T-helper 2 cell treated with Interferon-gamma antibody and Interleukin-4, amounts not matched to agents 5 μg/mL and 100 μg/mL, for 36 hours (primary cell): ENCODE results near the gene NT5M.
"Not testable (repeated sequence)": the region's sequence is repeated elsewhere in the genome, so short reads cannot be mapped to it uniquely, and the experiment has no call there.

ENCODE experiments used
- DNase-seq: peaks from one replicate; pipeline ENCODE4 v3.0.0; 2021; ENCODE audit warnings: low spot score
- H3K27ac Mint-ChIP-seq: one replicate; pipeline ENCODE4 v1.8.0; 2021; ENCODE audit warnings: mild to moderate bottlenecking, mixed read lengths
- H3K27me3 Mint-ChIP-seq: one replicate; pipeline ENCODE4 v1.8.0; 2021; ENCODE audit warnings: low read depth, mixed read lengths
- H3K36me3 Mint-ChIP-seq: one replicate; pipeline ENCODE4 v1.8.0; 2021; ENCODE audit warnings: low read depth, mixed read lengths
- H3K4me1 Mint-ChIP-seq: one replicate; pipeline ENCODE4 v1.8.0; 2021; ENCODE audit warnings: low read depth, mixed read lengths
- H3K4me3 Mint-ChIP-seq: one replicate; pipeline ENCODE4 v1.8.0; 2022; ENCODE audit warnings: mild to moderate bottlenecking, moderate library complexity, mixed read lengths
- H3K9me3 Mint-ChIP-seq: one replicate; pipeline ENCODE4 v1.8.0; 2021; ENCODE audit warnings: mixed read lengths

NT5M gene

GRCh38 chr17:17377071-17377967, 74.1 kb downstream of the NT5M start:
- Mint-ChIP-seq H3K9me3 (no peaks in the 10 kb centered on the region), H3K36me3 (no peaks in the 10 kb centered on the region), H3K4me1 (no peaks in the 10 kb centered on the region), H3K4me3 (no peak overlapping the region), H3K27ac (no peak overlapping the region), H3K27me3 (no peaks in the 10 kb centered on the region)
- DNase-seq = no peak

- Mint-ChIP-seq H3K4me3 (no peak overlapping the region), H3K27me3 (peaks cover 4% of the 10 kb centered on the region), H3K9me3 (no peaks in the 10 kb centered on the region), H3K27ac (no peak overlapping the region), H3K4me1 (no peaks in the 10 kb centered on the region), H3K36me3 (no peaks in the 10 kb centered on the region)
- no peak for DNase-seq
Measured at GRCh38 chr17:17379197-17379991, 76.2 kb downstream of the NT5M start.

GRCh38 chr17:17380145-17380925, 77.2 kb downstream of the NT5M start:
- DNase-seq = no peak
- Mint-ChIP-seq H3K27me3 (peaks cover 4% of the 10 kb centered on the region), H3K4me3 (no peak overlapping the region), H3K4me1 (no peaks in the 10 kb centered on the region), H3K36me3 (no peaks in the 10 kb centered on the region), H3K9me3 (no peaks in the 10 kb centered on the region), H3K27ac (no peak overlapping the region)

- no peaks in the 10 kb centered on the region for H3K9me3 Mint-ChIP-seq
- H3K27me3 Mint-ChIP-seq = peaks cover 4% of the 10 kb centered on the region
- H3K4me3 Mint-ChIP-seq = no peak overlapping the region
- H3K4me1 Mint-ChIP-seq = no peaks in the 10 kb centered on the region
- no peak for DNase-seq
- no peak overlapping the region for H3K27ac Mint-ChIP-seq
- no peaks in the 10 kb centered on the region for H3K36me3 Mint-ChIP-seq
Measured at GRCh38 chr17:17381446-17382064, 78.4 kb downstream of the NT5M start.

DNA sequence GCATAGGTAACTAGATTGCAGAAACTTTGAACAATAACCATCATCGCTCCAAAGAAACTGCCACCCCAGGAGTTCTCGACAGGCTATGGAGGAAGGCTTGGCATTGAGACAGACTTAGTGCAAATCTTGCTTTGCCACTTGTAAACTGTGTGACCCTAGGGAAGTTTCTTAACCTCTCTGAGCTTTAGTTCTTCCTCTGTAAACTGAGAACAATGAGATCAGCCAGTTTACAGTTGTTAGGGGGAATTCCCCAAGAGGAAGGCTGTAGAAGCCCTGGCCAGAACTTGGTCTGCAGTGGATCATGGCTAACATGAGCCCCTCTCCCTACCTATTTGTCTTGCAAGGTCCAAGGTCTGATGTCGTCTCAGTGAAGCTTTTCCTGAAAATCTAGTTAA, 78.9 kb downstream of the NT5M start:
- Mint-ChIP-seq H3K4me3 (no peak overlapping the region), H3K9me3 (no peaks in the 10 kb centered on the region), H3K27ac (no peak overlapping the region), H3K27me3 (peaks cover 4% of the 10 kb centered on the region), H3K36me3 (no peaks in the 10 kb centered on the region), H3K4me1 (no peaks in the 10 kb centered on the region)
- no peak for DNase-seq

DNA sequence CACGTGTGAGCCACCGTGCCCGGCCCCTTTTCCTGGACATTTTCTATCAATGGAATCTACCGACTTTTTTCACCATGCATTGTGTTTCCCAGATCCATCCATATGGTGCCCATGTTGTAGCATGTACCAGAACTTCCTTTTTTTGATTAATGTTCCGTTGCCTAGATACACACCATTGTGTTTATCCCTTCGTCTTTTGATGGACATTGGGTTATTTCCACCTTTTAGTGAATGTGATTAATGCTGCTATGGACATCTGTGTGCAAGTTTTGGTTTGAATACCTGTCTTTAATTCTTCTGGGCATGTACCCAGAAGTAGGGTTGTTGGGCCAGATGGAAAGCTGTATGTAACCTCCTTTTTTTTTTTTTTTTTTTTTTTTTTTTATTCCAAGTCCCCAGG, 79.8 kb downstream of the NT5M start:
- H3K27ac Mint-ChIP-seq = no peak overlapping the region

GRCh38 chr17:17383431-17384290, 80.5 kb downstream of the NT5M start:
- H3K4me3 Mint-ChIP-seq, H3K4me1 Mint-ChIP-seq, H3K9me3 Mint-ChIP-seq, DNase-seq, H3K27ac Mint-ChIP-seq, H3K36me3 Mint-ChIP-seq, H3K27me3 Mint-ChIP-seq: not testable (repeated sequence)

More for the DNA sequence above, 79.8 kb downstream of the NT5M start:
- H3K27me3 Mint-ChIP-seq = peaks cover 4% of the 10 kb centered on the region
- H3K9me3 Mint-ChIP-seq = no peaks in the 10 kb centered on the region
- H3K36me3 Mint-ChIP-seq = no peaks in the 10 kb centered on the region
- no peaks in the 10 kb centered on the region for H3K4me1 Mint-ChIP-seq
- H3K4me3 Mint-ChIP-seq = no peak overlapping the region
- DNase-seq = no peak

- H3K9me3 Mint-ChIP-seq = no peaks in the 10 kb centered on the region
- H3K4me1 Mint-ChIP-seq = no peaks in the 10 kb centered on the region
- no peak for DNase-seq
- no peak overlapping the region for H3K27ac Mint-ChIP-seq
- H3K27me3 Mint-ChIP-seq = peaks cover 4% of the 10 kb centered on the region
- H3K4me3 Mint-ChIP-seq = no peak overlapping the region
- no peaks in the 10 kb centered on the region for H3K36me3 Mint-ChIP-seq
Measured at GRCh38 chr17:17384291-17384615, 81.1 kb downstream of the NT5M start.

DNA sequence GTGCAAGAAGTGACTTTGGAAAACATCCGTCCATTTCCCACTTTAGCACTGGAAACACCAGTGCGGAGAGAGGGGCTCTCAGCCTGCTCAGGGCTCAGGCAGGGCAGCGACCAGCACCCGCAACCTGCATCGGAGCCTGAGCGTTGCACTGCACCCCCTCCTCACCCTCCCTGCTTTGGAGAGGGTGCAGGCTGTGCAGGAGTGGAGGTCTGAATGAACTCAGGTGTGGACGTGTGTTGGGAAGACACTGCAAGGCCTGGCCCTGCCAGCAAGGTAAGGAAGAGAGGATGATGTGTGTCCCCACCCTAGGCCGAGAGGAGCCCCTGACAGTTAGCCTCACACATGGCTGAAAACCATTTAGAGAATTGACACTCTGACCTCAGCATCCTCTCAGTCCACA, 81.8 kb downstream of the NT5M start:
- Mint-ChIP-seq H3K4me3 (no peak overlapping the region), H3K36me3 (no peaks in the 10 kb centered on the region), H3K27ac (no peak overlapping the region), H3K27me3 (peaks cover 4% of the 10 kb centered on the region), H3K4me1 (no peaks in the 10 kb centered on the region), H3K9me3 (no peaks in the 10 kb centered on the region)
- no peak for DNase-seq

- no peak overlapping the region for H3K4me3 Mint-ChIP-seq
- H3K27me3 Mint-ChIP-seq = peaks cover 6% of the 10 kb centered on the region
- no peaks in the 10 kb centered on the region for H3K4me1 Mint-ChIP-seq
- H3K36me3 Mint-ChIP-seq = no peaks in the 10 kb centered on the region
- H3K9me3 Mint-ChIP-seq = no peaks in the 10 kb centered on the region
- no peak overlapping the region for H3K27ac Mint-ChIP-seq
- DNase-seq = no peak
Measured at GRCh38 chr17:17385491-17385890, 82.3 kb downstream of the NT5M start.

- DNase-seq = no peak
- H3K36me3 Mint-ChIP-seq = no peaks in the 10 kb centered on the region
- H3K4me3 Mint-ChIP-seq = no peak overlapping the region
- peaks cover under 1% of the 10 kb centered on the region for H3K4me1 Mint-ChIP-seq
- no peak overlapping the region for H3K27ac Mint-ChIP-seq
- H3K27me3 Mint-ChIP-seq = peaks cover 6% of the 10 kb centered on the region
- no peaks in the 10 kb centered on the region for H3K9me3 Mint-ChIP-seq
Measured at GRCh38 chr17:17386094-17386800, 83.1 kb downstream of the NT5M start.

DNA sequence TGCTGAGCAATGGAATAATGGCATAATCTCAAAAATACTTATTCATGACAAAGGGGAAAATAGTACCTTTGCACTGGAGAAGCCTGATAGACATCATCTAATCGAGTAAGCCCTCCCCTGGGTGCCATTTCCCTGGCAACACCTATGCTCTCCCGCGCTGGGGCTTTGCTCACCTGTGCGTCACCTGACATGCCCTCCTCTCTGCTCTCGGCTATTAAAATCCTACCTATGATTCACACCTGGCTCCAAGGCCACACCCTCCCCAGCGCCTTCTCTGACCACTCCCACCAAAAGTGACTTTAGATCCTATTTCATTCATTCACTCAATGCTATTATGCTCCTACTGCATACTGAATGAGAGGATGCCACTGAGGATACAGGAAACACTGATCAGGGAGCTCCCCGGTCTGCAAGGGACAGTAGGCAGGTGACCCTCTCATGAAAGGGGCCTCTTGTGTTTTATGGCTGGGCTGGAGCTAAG, 83.9 kb downstream of the NT5M start:
- Mint-ChIP-seq H3K27me3 (peaks cover 13% of the 10 kb centered on the region), H3K4me3 (no peak overlapping the region), H3K27ac (no peak overlapping the region), H3K9me3 (no peaks in the 10 kb centered on the region), H3K36me3 (no peaks in the 10 kb centered on the region), H3K4me1 (peaks cover 8% of the 10 kb centered on the region)
- no peak for DNase-seq
